ENCODE data around the gene ENPP4. TPM values are rescaled to one million over a fixed set of nuclear protein-coding genes. Genes with fewer than 3 reads are reported as not detected.
"Not testable (repeated sequence)": the region's sequence is repeated elsewhere in the genome, so short reads cannot be mapped to it uniquely, and the experiment has no call there.

ENPP4 gene
- total RNA-seq, 1 donor from 2014 or later: 13.6 TPM

DNA sequence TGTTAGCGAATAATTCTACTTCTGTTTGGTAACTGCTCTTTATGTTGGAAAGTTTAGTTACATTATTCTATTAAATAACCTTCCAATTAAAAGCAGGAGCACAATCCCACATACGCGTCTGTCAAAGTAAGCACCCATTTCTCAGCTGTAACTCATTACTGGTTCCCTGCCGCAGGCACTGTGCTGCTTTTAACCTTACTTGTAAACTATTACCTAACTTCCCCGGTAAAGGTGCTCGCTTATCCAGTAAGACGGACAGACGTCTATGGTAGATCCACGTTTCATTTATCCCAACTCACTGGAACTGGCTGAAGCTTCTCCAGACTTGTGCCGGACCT, 529 bp upstream of the ENPP4 start:
- peaks cover 11% of the 10 kb centered on the region for H3K36me3 Mint-ChIP-seq (ENCODE audit: low read depth)
- no peaks in the 10 kb centered on the region for H3K27me3 Mint-ChIP-seq
- DNase-seq (no peak), ATAC-seq (ENCODE audit: low read depth) (no peak)
- CTCF ChIA-PET: interaction anchor here (1.1 to 2.4 kb wide), 4 partner anchors 10 to 281 kb away, joined by 4 to 17 read pairs (median 10); no protein-coding TSS in a partner anchor
- POLR2A ChIA-PET: interaction anchor here (0.5 to 3.6 kb wide), 7 partner anchors 9 to 1882 kb away, joined by 3 to 49 read pairs (median 6); partner anchors contain the start of genes CDC5L and SUPT3H
- no peaks in the 10 kb centered on the region for H3K9me3 Mint-ChIP-seq
- intact Hi-C loops (cut with micrococcal nuclease): loop anchor here (1.0 to 5.0 kb wide), 6 partner anchors 38 to 750 kb away; partner anchors contain the start of genes CYP39A1, ENPP5 and SLC25A27
- peak overlapping the region; percentile 87 for H3K27ac Mint-ChIP-seq
- TF ChIP-seq, protein P1, sequence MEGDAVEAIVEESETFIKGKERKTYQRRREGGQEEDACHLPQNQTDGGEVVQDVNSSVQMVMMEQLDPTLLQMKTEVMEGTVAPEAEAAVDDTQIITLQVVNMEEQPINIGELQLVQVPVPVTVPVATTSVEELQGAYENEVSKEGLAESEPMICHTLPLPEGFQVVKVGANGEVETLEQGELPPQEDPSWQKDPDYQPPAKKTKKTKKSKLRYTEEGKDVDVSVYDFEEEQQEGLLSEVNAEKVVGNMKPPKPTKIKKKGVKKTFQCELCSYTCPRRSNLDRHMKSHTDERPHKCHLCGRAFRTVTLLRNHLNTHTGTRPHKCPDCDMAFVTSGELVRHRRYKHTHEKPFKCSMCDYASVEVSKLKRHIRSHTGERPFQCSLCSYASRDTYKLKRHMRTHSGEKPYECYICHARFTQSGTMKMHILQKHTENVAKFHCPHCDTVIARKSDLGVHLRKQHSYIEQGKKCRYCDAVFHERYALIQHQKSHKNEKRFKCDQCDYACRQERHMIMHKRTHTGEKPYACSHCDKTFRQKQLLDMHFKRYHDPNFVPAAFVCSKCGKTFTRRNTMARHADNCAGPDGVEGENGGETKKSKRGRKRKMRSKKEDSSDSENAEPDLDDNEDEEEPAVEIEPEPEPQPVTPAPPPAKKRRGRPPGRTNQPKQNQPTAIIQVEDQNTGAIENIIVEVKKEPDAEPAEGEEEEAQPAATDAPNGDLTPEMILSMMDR (IDR thresholded peaks at IDR 0.05): no peak
- peak overlapping the region; percentile 95 for H3K4me3 Mint-ChIP-seq
- peaks cover 45% of the 10 kb centered on the region for H3K4me1 Mint-ChIP-seq

DNA sequence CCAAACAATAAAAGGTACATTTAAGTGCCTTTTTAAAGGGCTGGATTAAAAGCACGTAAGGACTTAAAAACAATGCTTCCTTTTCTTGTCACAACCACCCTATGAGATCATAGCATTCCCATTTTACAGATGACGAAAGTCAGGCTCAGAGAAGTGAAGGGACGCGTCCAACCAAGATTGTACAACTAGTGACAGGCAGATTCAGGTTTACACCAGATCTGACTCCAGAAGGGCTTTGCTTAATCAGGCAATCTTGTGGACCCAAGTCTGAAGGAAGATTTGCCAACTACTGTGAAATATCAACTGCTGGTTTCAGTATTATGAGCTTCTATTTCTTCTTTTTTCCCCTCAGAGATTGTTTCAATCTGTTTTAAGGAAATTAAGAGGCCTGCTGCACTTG, 877 bp downstream of the ENPP4 start:
- CTCF ChIA-PET: interaction anchor here (2.2 kb wide), 1 partner anchor 90 kb away, joined by 9 read pairs; no protein-coding TSS in a partner anchor

DNA sequence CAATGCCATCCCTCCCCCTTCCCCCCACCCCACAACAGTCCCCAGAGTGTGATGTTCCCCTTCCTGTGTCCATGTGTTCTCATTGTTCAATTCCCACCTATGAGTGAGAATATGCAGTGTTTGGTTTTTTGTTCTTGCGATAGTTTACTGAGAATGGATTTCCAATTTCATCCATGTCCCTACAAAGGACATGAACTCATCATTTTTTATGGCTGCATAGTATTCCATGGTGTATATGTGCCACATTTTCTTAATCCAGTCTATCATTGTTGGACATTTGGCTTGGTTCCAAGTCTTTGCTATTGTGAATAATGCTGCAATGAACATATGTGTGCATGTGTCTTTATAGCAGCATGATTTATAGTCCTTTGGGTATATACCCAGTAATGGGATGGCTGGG, 1.5 kb downstream of the ENPP4 start:
- H3K27me3 Mint-ChIP-seq; CTCF ChIA-PET; ATAC-seq (ENCODE audit: low read depth); DNase-seq; H3K4me3 Mint-ChIP-seq; H3K27ac Mint-ChIP-seq; H3K9me3 Mint-ChIP-seq: not testable (repeated sequence)
- POLR2A ChIA-PET: interaction anchor here (0.7 to 3.6 kb wide), 4 partner anchors 38 to 279 kb away, joined by 3 to 49 read pairs (median 3); no protein-coding TSS in a partner anchor
- H3K4me1 Mint-ChIP-seq: peaks cover 48% of the 10 kb centered on the region
- H3K36me3 Mint-ChIP-seq (ENCODE audit: low read depth): peaks cover 12% of the 10 kb centered on the region
- intact Hi-C loops (cut with micrococcal nuclease): loop anchor here (2.0 kb wide), 1 partner anchor 1112 kb away; no protein-coding TSS in a partner anchor

More for the DNA sequence above, 877 bp downstream of the ENPP4 start:
- DNase-seq (no peak), ATAC-seq (ENCODE audit: low read depth) (no peak)
- intact Hi-C loops (cut with micrococcal nuclease): loop anchor here (1.0 to 2.0 kb wide), 4 partner anchors 8 to 1112 kb away; no protein-coding TSS in a partner anchor
- Mint-ChIP-seq H3K27ac (peak overlapping the region; percentile 87), H3K4me1 (peaks cover 48% of the 10 kb centered on the region), H3K9me3 (no peaks in the 10 kb centered on the region), H3K36me3 (ENCODE audit: low read depth) (peaks cover 12% of the 10 kb centered on the region), H3K27me3 (no peaks in the 10 kb centered on the region), H3K4me3 (peak overlapping the region; percentile 95)
- TF ChIP-seq, protein P1 (IDR thresholded peaks at IDR 0.05): no peak
- POLR2A ChIA-PET: interaction anchor here (0.5 to 3.6 kb wide), 7 partner anchors 14 to 753 kb away, joined by 3 to 49 read pairs (median 4); partner anchors contain the start of gene SUPT3H

DNA sequence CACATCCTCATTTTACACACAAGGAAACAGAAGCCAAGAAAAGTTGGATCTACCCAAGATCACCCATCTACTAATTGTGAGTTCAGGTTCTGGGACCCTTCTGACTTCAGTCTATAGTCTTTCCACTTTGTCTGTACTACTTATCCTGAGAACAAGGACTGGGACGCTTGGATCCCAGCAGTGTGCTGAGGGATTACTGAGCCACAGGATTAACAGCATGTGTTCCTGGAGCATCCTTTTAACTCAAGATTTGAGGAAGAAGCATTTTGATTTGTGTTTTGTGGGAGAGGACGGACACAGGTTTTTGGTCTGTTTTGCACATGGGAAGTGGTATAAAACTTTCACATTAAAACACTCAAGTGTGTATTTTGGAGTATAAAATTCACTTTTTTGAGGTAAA, 4.4 kb downstream of the ENPP4 start:
- TF ChIP-seq, protein P1 (IDR thresholded peaks at IDR 0.05): no peak
- POLR2A ChIA-PET: no interaction called here
- H3K27ac Mint-ChIP-seq: no peak overlapping the region

DNA sequence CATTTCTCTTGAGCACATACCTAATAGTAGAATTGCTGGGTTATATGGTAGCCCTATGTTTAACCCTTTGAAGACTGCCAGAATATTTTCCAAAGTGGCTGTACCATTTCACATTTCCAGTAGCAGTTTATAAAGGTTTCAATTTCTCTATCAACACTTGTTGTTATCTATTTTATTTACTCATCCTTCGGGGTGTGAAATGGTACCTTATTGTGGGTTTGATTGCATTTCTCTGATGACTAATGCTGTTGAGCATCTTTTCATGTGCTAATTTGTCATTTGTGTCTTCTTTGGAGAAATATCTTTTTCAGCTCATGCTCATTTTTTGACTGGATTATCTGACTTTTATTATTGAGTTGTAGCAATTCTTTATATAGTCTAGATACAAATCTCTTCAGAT, 5.4 kb downstream of the ENPP4 start:
- Mint-ChIP-seq H3K4me1 (peaks cover 45% of the 10 kb centered on the region), H3K27me3 (no peaks in the 10 kb centered on the region), H3K4me3 (no peak overlapping the region), H3K36me3 (ENCODE audit: low read depth) (peaks cover 9% of the 10 kb centered on the region), H3K9me3 (no peaks in the 10 kb centered on the region), H3K27ac (no peak overlapping the region)
- DNase-seq: no peak
- intact Hi-C loops (cut with micrococcal nuclease): no loop called here
- TF ChIP-seq, protein P1 (IDR thresholded peaks at IDR 0.05): no peak
- POLR2A ChIA-PET: no interaction called here
- CTCF ChIA-PET: no interaction called here
- no peak for ATAC-seq (ENCODE audit: low read depth)

More for the DNA sequence above, 4.4 kb downstream of the ENPP4 start:
- DNase-seq (no peak), ATAC-seq (ENCODE audit: low read depth) (no peak)
- H3K4me3 Mint-ChIP-seq: no peak overlapping the region
- peaks cover 53% of the 10 kb centered on the region for H3K4me1 Mint-ChIP-seq
- H3K9me3 Mint-ChIP-seq: no peaks in the 10 kb centered on the region
- intact Hi-C loops (cut with micrococcal nuclease): no loop called here
- peaks cover 11% of the 10 kb centered on the region for H3K36me3 Mint-ChIP-seq (ENCODE audit: low read depth)
- no peaks in the 10 kb centered on the region for H3K27me3 Mint-ChIP-seq
- CTCF ChIA-PET: no interaction called here

Measured in activated B cell treated with CpG ODN at 0.5 μM for 24 hours (primary cell).